Colonic mucosa (tissue), 4 donors: ENCODE measurements around the gene NR2C1. TPM values are rescaled to one million over a fixed set of nuclear protein-coding genes. Genes with fewer than 3 reads are reported as not detected.
"Not testable (repeated sequence)": the region's sequence is repeated elsewhere in the genome, so short reads cannot be mapped to it uniquely, and the experiment has no call there.

Experiments used
- DNase-seq: peaks from one replicate; pipeline ENCODE4 v3.0.0-alpha.2; 2020
- H3K27ac ChIP-seq: fragments of 200-600 bp; one replicate; pipeline ENCODE4 v1.8.0; 2021
- H3K27me3 ChIP-seq: fragments of 200-600 bp; one replicate; pipeline ENCODE4 v1.8.0; 2021
- H3K36me3 ChIP-seq: fragments of 200-600 bp; one replicate; pipeline ENCODE4 v1.8.0; 2021
- H3K4me1 ChIP-seq: fragments of 200-600 bp; one replicate; pipeline ENCODE4 v1.8.0; 2021; ENCODE audit warnings: mild to moderate bottlenecking
- H3K4me3 ChIP-seq: fragments of 200-600 bp; one replicate; pipeline ENCODE4 v1.8.0; 2021
- H3K9ac ChIP-seq, 2 donors: one replicate each; pipeline ENCODE4 v1.7.0; 2013; ENCODE audit warnings: control low read depth in 2 of 2, low read depth in 2 of 2, low read length in 2 of 2
- H3K9me3 ChIP-seq: fragments of 200-600 bp; one replicate; pipeline ENCODE4 v1.8.0; 2021
- CTCF ChIP-seq: fragments of 200-600 bp; IDR thresholded peaks from one replicate; pipeline ENCODE4 v1.8.0; 2022; ENCODE audit warnings: antibody characterized with exemption, mild to moderate bottlenecking
- intact Hi-C: fragments of 100-400 bp; cut with DNase I; formaldehyde crosslinking; loops from one replicate; pipeline ENCODE4 v1.14.1; 2022
- total RNA-seq, 2 donors: library from RNA; stranded (reverse); fragmentation: NEBNext Ultra II Directional in 1 of 2; extraction: Animal tissue kit (Norgen Biotek cat#: 25700) in 1 of 2; gene quantifications; one replicate each; pipeline ENCODE4 v1.2.1, GENCODE V29; 2021
- donor health status: healthy.
- donor health status: DM: no; HTN: no; CAD: no.
- donor health status: DM: no; HTN: no; CAD: no.

The NR2C1 gene
- total RNA-seq, 2 donors from 2014 or later: 25.7 to 30.0 TPM

DNA sequence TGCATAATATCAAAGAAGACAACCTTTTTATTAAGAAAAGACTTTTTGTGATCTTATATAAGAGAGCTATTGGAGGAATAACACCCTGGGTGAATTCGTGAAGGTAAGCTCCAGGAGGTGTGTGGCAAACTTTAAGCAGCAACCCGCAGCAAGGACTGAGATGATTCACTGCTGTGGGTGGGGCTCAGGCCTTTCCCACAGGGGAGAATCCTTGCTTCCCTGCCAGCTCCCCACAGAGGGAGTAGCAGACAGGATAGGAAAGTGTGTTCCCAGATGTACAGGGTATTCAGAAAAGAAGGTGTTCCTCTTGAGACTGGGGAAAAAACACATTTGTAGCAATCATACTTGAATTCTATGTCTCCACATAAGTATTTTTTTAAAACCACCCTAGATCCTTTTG, 79.1 kb downstream of the NR2C1 start:
- Histone ChIP-seq H3K27ac (no peak overlapping the region), H3K36me3 (no peaks in the 10 kb centered on the region), H3K9me3 (no peaks in the 10 kb centered on the region), H3K9ac (no peak overlapping the region), H3K4me3 (no peak overlapping the region), H3K4me1 (no peaks in the 10 kb centered on the region), H3K27me3 (no peaks in the 10 kb centered on the region)
- DNase-seq: no peak
- intact Hi-C loops: no loop called here
- no peak for TF ChIP-seq CTCF

DNA sequence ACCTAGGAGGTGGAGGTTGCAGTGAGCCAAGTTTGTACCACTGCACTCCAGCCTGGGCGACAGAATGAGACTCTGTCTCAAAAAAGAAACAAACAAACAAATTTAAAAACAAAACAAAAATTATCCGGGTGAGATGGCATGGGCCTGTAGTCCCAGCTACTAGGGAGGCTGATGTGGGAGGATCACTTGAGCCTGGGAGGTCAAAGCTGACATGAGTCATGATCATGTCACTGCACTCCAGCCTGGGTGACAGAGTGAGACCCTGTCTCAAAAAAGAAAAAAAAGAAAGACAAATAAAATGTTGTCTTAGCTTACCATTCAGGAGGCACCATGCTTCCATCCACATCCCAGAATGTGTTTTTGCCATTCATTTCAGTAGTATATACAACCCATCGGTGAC, 79.6 kb downstream of the NR2C1 start:
- intact Hi-C loops, H3K27me3 ChIP-seq, H3K9me3 ChIP-seq, H3K4me3 ChIP-seq, DNase-seq, H3K36me3 ChIP-seq, H3K27ac ChIP-seq, H3K9ac ChIP-seq, H3K4me1 ChIP-seq: not testable (repeated sequence)

- no peaks in the 10 kb centered on the region for H3K27me3 ChIP-seq
- no peak overlapping the region for H3K27ac ChIP-seq
- no peak overlapping the region for H3K9ac ChIP-seq
- intact Hi-C loops: no loop called here
- DNase-seq: no peak
- H3K4me1 ChIP-seq: no peaks in the 10 kb centered on the region
- H3K36me3 ChIP-seq: no peaks in the 10 kb centered on the region
- H3K9me3 ChIP-seq: no peaks in the 10 kb centered on the region
- TF ChIP-seq CTCF: no peak
- H3K4me3 ChIP-seq: no peak overlapping the region
Measured at GRCh38 chr12:94990222-94990621, 83.2 kb downstream of the NR2C1 start.

- no peaks in the 10 kb centered on the region for H3K36me3 ChIP-seq
- no peak for TF ChIP-seq CTCF
- DNase-seq: no peak
- no peaks in the 10 kb centered on the region for H3K9me3 ChIP-seq
- no peak overlapping the region for H3K27ac ChIP-seq
- H3K9ac ChIP-seq: no peak overlapping the region
- H3K4me1 ChIP-seq: no peaks in the 10 kb centered on the region
- intact Hi-C loops: no loop called here
- H3K27me3 ChIP-seq: no peaks in the 10 kb centered on the region
- no peak overlapping the region for H3K4me3 ChIP-seq
Measured at GRCh38 chr12:94988471-94988870, 84.9 kb downstream of the NR2C1 start.

DNA sequence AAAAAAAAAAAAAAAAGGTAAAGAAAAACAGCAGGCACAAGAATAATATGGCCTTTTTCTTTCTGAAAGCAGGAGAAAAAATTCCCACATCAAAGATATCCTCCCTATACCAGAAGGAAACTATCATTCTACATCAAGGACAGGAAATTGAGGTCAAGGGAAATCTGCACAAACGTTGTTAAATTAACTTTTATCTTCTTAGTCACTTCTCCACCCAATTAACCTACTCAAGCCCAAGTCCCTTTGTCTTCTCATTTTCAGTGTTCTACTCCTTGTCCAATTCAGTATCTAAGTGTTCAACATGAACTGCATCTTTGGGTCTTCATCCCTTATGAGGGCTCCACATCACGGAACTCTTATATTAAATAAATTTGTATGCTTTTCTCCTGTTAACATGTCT, 85.6 kb downstream of the NR2C1 start:
- H3K9ac ChIP-seq: no peak overlapping the region
- no peak for DNase-seq
- H3K4me1 ChIP-seq: no peaks in the 10 kb centered on the region
- no peak overlapping the region for H3K4me3 ChIP-seq
- no peak overlapping the region for H3K27ac ChIP-seq
- intact Hi-C loops: no loop called here
- no peak for TF ChIP-seq CTCF
- H3K36me3 ChIP-seq: no peaks in the 10 kb centered on the region
- no peaks in the 10 kb centered on the region for H3K27me3 ChIP-seq
- no peaks in the 10 kb centered on the region for H3K9me3 ChIP-seq

DNA sequence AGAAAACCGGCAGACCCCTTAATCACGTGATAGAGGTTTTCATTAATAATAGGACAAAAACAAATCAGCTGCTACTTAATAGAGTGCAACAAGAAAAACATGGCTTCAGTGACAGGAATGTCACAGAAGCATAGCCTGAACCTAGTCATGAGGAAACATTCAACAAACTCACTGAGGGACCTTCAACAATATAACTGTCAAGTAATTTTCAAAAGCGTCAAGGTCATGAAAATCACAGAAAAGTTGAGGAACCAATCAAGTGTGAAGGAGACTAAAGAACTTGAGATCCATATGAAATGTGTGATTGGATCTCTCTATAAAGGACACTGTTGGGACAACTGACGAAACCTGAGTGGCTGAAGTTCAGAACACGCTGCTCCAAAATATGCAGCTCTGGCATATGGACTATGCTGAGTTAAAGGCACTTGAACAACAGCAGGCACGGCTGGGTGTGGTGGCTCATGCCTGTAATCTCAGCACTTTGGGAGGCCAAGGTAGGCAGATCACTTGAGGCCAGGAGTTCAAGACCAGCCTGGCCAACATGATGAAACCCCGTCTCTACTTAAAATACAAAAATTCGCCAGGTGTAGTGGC, 86.2 kb downstream of the NR2C1 start:
- Histone ChIP-seq H3K9ac (no peak overlapping the region), H3K27ac (no peak overlapping the region), H3K27me3 (no peaks in the 10 kb centered on the region), H3K36me3 (no peaks in the 10 kb centered on the region), H3K4me3 (no peak overlapping the region), H3K9me3 (no peaks in the 10 kb centered on the region), H3K4me1 (no peaks in the 10 kb centered on the region)
- TF ChIP-seq CTCF: no peak
- DNase-seq: no peak
- intact Hi-C loops: no loop called here

GRCh38 chr12:94985099-94985498, 88.3 kb downstream of the NR2C1 start:
- intact Hi-C loops, H3K27me3 ChIP-seq, H3K36me3 ChIP-seq: not testable (repeated sequence)

More at GRCh38 chr12:94985099-94985498, 88.3 kb downstream of the NR2C1 start:
- not testable (repeated sequence) for H3K9ac ChIP-seq, H3K27ac ChIP-seq, H3K4me3 ChIP-seq, H3K9me3 ChIP-seq, H3K4me1 ChIP-seq, DNase-seq
